ENCODE results near the gene FAM135A. TPM values are rescaled to one million over a fixed set of nuclear protein-coding genes. Genes with fewer than 3 reads are reported as not detected.

The FAM135A gene
- total RNA-seq, 4 donors from 2014 or later: 51.2 to 93.6 (median 82.5) TPM

GRCh38 chr6:70411542-70412251 is 1.6 kb upstream of the FAM135A start:
- no peaks in the 10 kb centered on the region for H3K27me3 ChIP-seq
- H3K9me3 ChIP-seq: no peaks in the 10 kb centered on the region
- TF ChIP-seq POLR2A (IDR thresholded peaks at IDR 0.05) (no peak), CTCF (IDR thresholded peaks at IDR 0.05) (no peak)
- peak overlapping the region in 3 of 4 donors; percentile 83 to 91 (median 89) for H3K27ac ChIP-seq
- peaks cover 0 to 25% (median 0%) of the 10 kb centered on the region in 4 donors for H3K4me1 ChIP-seq
- H3K4me3 ChIP-seq: no peak overlapping the region
- no peaks in the 10 kb centered on the region for H3K36me3 ChIP-seq
- DNase-seq: peak in 1 of 3 donors; percentile 48

- peak overlapping the region; percentile 80 to 94 (median 88) for H3K4me3 ChIP-seq
- no peaks in the 10 kb centered on the region for H3K27me3 ChIP-seq
- H3K27ac ChIP-seq: peak overlapping the region; percentile 83 to 91 (median 88)
- DNase-seq: no peak
- peaks cover 0 to 25% (median 0%) of the 10 kb centered on the region in 4 donors for H3K4me1 ChIP-seq
- no peaks in the 10 kb centered on the region for H3K9me3 ChIP-seq
- no peak for TF ChIP-seq CTCF (IDR thresholded peaks at IDR 0.05)
- peak in 1 of 2 donors; percentile 23 for TF ChIP-seq POLR2A (IDR thresholded peaks at IDR 0.05)
- H3K36me3 ChIP-seq: no peaks in the 10 kb centered on the region
Observed at GRCh38 chr6:70412252-70413113, 825 bp upstream of the FAM135A start.

GRCh38 chr6:70413992-70414494 is 735 bp downstream of the FAM135A start:
- Histone ChIP-seq H3K9me3 (no peaks in the 10 kb centered on the region), H3K27me3 (no peaks in the 10 kb centered on the region), H3K27ac (peak overlapping the region; percentile 83 to 91 (median 88)), H3K4me1 (peaks cover 0 to 25% (median 0%) of the 10 kb centered on the region in 4 donors), H3K36me3 (peaks cover 0 to 7% (median 0%) of the 10 kb centered on the region in 3 donors), H3K4me3 (peak overlapping the region; percentile 80 to 94 (median 88))
- TF ChIP-seq POLR2A (IDR thresholded peaks at IDR 0.05) (no peak), CTCF (IDR thresholded peaks at IDR 0.05) (no peak)
- DNase-seq: no peak

- peaks cover 0 to 25% (median 0%) of the 10 kb centered on the region in 4 donors for H3K4me1 ChIP-seq
- peak overlapping the region in 1 of 4 donors; percentile 83 for H3K27ac ChIP-seq
- peak overlapping the region in 3 of 4 donors; percentile 80 to 94 (median 89) for H3K4me3 ChIP-seq
- TF ChIP-seq POLR2A (IDR thresholded peaks at IDR 0.05): no peak
- TF ChIP-seq CTCF (IDR thresholded peaks at IDR 0.05): no peak
- no peak for DNase-seq
- no peaks in the 10 kb centered on the region for H3K9me3 ChIP-seq
- H3K36me3 ChIP-seq: peaks cover 0 to 7% (median 0%) of the 10 kb centered on the region in 3 donors
- H3K27me3 ChIP-seq: no peaks in the 10 kb centered on the region
Observed at GRCh38 chr6:70414813-70415212, 1.5 kb downstream of the FAM135A start.

GRCh38 chr6:70415247-70415646 is 1.9 kb downstream of the FAM135A start:
- peaks cover 0 to 7% (median 0%) of the 10 kb centered on the region in 3 donors for H3K36me3 ChIP-seq
- TF ChIP-seq CTCF (IDR thresholded peaks at IDR 0.05): no peak
- no peak for TF ChIP-seq POLR2A (IDR thresholded peaks at IDR 0.05)
- DNase-seq: no peak
- H3K4me3 ChIP-seq: peak overlapping the region in 1 of 4 donors; percentile 80
- H3K4me1 ChIP-seq: peaks cover 0 to 25% (median 0%) of the 10 kb centered on the region in 4 donors
- H3K27ac ChIP-seq: no peak overlapping the region
- no peaks in the 10 kb centered on the region for H3K27me3 ChIP-seq
- H3K9me3 ChIP-seq: no peaks in the 10 kb centered on the region

All from Peyer's patch (tissue), 4 donors.